Measurements from ENCODE around the gene BCOR.

- TF ChIP-seq POLR2A (IDR thresholded peaks at IDR 0.05) (no peak), CTCF (IDR thresholded peaks at IDR 0.05) (no peak)
Observed at GRCh38 chrX:40145923-40146261, 48.1 kb upstream of the BCOR start.
